KMS-11 (cell line): ENCODE data around the gene ZFAND3.

ENCODE experiments used
- H2AFZ ChIP-seq: fragments of 200-600 bp; sonication (generic); 2 replicates; pipeline ENCODE4 v1.6.1; 2016; ENCODE audit warnings: antibody characterized with exemption, mixed run types, low read depth
- H3K27ac ChIP-seq: fragments of 200-600 bp; sonication (generic); 2 replicates; pipeline ENCODE4 v1.6.1; 2016; ENCODE audit warnings: mild to moderate bottlenecking, mixed run types
- H3K27me3 ChIP-seq: fragments of 200-600 bp; sonication (generic); 2 replicates; pipeline ENCODE4 v1.6.1; 2017; ENCODE audit warnings: mild to moderate bottlenecking, low read depth, mixed run types, moderate library complexity; ENCODE audit not compliant: insufficient read depth
- H3K36me3 ChIP-seq: fragments of 200-600 bp; sonication (generic); 2 replicates; pipeline ENCODE4 v1.6.1; 2017; ENCODE audit warnings: mild to moderate bottlenecking, mixed run types; ENCODE audit not compliant: insufficient read depth
- H3K4me1 ChIP-seq: fragments of 200-600 bp; sonication (generic); 2 replicates; pipeline ENCODE4 v1.6.1; 2016; ENCODE audit warnings: mild to moderate bottlenecking, low read depth, mixed run types; ENCODE audit not compliant: poor library complexity, severe bottlenecking
- H3K4me2 ChIP-seq: fragments of 200-600 bp; sonication (generic); 2 replicates; pipeline ENCODE4 v1.7.0; 2016; ENCODE audit warnings: mild to moderate bottlenecking, mixed run types
- H3K4me3 ChIP-seq: fragments of 200-600 bp; sonication (generic); IDR thresholded peaks from 2 replicates; pipeline ENCODE4 v1.6.1; 2017; ENCODE audit warnings: low read depth, low read length, mixed read lengths; ENCODE audit not compliant: insufficient read depth
- H3K79me2 ChIP-seq: fragments of 200-600 bp; sonication (generic); 2 replicates; pipeline ENCODE4 v1.6.1; 2016; ENCODE audit warnings: low read depth, mixed run types; ENCODE audit not compliant: insufficient read depth
- H3K9ac ChIP-seq: fragments of 200-600 bp; sonication (generic); 2 replicates; pipeline ENCODE4 v1.6.1; 2016; ENCODE audit warnings: mild to moderate bottlenecking, mixed run types
- H4K20me1 ChIP-seq: fragments of 200-600 bp; sonication (generic); 2 replicates; pipeline ENCODE4 v1.6.1; 2016; ENCODE audit warnings: mild to moderate bottlenecking, mixed run types; ENCODE audit not compliant: insufficient read depth
- CTCF ChIP-seq: fragments of 200-600 bp; sonication (generic); conservative IDR thresholded peaks from 2 replicates; pipeline ENCODE4 v1.6.1; 2017; ENCODE audit warnings: low read depth, mild to moderate bottlenecking, antibody characterized with exemption, low read length, moderate library complexity, mixed read lengths

The ZFAND3 gene

GRCh38 chr6:38115626-38116008 is 296.1 kb downstream of the ZFAND3 start:
- no peak overlapping the region for H3K9ac ChIP-seq
- H3K4me1 ChIP-seq: no peaks in the 10 kb centered on the region
- no peak overlapping the region for H2AFZ ChIP-seq
- H4K20me1 ChIP-seq: no peaks in the 10 kb centered on the region
- H3K4me3 ChIP-seq: no peak overlapping the region
- H3K4me2 ChIP-seq: no peak overlapping the region
- no peaks in the 10 kb centered on the region for H3K27me3 ChIP-seq
- H3K36me3 ChIP-seq: no peaks in the 10 kb centered on the region
- no peak for TF ChIP-seq CTCF
- no peak overlapping the region for H3K27ac ChIP-seq
- no peaks in the 10 kb centered on the region for H3K79me2 ChIP-seq

- H3K9ac ChIP-seq: no peak overlapping the region
- H4K20me1 ChIP-seq: no peaks in the 10 kb centered on the region
- no peaks in the 10 kb centered on the region for H3K36me3 ChIP-seq
- H3K4me1 ChIP-seq: no peaks in the 10 kb centered on the region
- TF ChIP-seq CTCF: no peak
- no peak overlapping the region for H3K4me2 ChIP-seq
- H3K27ac ChIP-seq: no peak overlapping the region
- no peak overlapping the region for H2AFZ ChIP-seq
- no peaks in the 10 kb centered on the region for H3K27me3 ChIP-seq
- H3K4me3 ChIP-seq: no peak overlapping the region
- H3K79me2 ChIP-seq: no peaks in the 10 kb centered on the region
Measured at GRCh38 chr6:38116248-38116647, 296.7 kb downstream of the ZFAND3 start.

GRCh38 chr6:38117281-38117680 is 297.8 kb downstream of the ZFAND3 start:
- no peak overlapping the region for H3K4me3 ChIP-seq
- H3K4me1 ChIP-seq: no peaks in the 10 kb centered on the region
- H3K27ac ChIP-seq: no peak overlapping the region
- no peaks in the 10 kb centered on the region for H3K27me3 ChIP-seq
- no peak for TF ChIP-seq CTCF
- H3K79me2 ChIP-seq: no peaks in the 10 kb centered on the region
- no peak overlapping the region for H2AFZ ChIP-seq
- H3K4me2 ChIP-seq: no peak overlapping the region
- no peaks in the 10 kb centered on the region for H3K36me3 ChIP-seq
- H3K9ac ChIP-seq: no peak overlapping the region
- H4K20me1 ChIP-seq: no peaks in the 10 kb centered on the region

GRCh38 chr6:38118791-38119365 is 299.4 kb downstream of the ZFAND3 start:
- H3K4me3 ChIP-seq: no peak overlapping the region
- no peaks in the 10 kb centered on the region for H3K27me3 ChIP-seq
- H4K20me1 ChIP-seq: no peaks in the 10 kb centered on the region
- H3K27ac ChIP-seq: no peak overlapping the region
- H3K4me2 ChIP-seq: no peak overlapping the region
- H3K9ac ChIP-seq: no peak overlapping the region
- H3K4me1 ChIP-seq: no peaks in the 10 kb centered on the region
- no peaks in the 10 kb centered on the region for H3K36me3 ChIP-seq
- no peak for TF ChIP-seq CTCF
- no peaks in the 10 kb centered on the region for H3K79me2 ChIP-seq
- no peak overlapping the region for H2AFZ ChIP-seq
